Endodermal cell (in vitro differentiated cells): ENCODE data around the gene TRMT112. TPM values are rescaled to one million over a fixed set of nuclear protein-coding genes. Genes with fewer than 3 reads are reported as not detected.

Source experiments
- DNase-seq: peaks from one replicate; pipeline ENCODE4 v3.0.0-alpha.2; 2017
- H3K27ac ChIP-seq: 2 replicates; pipeline ENCODE4 v1.5.1; 2013; ENCODE audit warnings: mild to moderate bottlenecking, low read depth, low read length, moderate library complexity
- H3K27me3 ChIP-seq: 2 replicates; pipeline ENCODE4 v1.6.1; 2013; ENCODE audit warnings: mild to moderate bottlenecking, low read length, moderate library complexity; ENCODE audit not compliant: insufficient read depth, control insufficient read depth, poor library complexity, severe bottlenecking
- H3K36me3 ChIP-seq: 2 replicates; pipeline ENCODE4 v1.7.0; 2013; ENCODE audit warnings: mild to moderate bottlenecking, low read length, moderate library complexity; ENCODE audit not compliant: control insufficient read depth, insufficient read depth
- H3K4me1 ChIP-seq: one replicate; pipeline ENCODE4 v1.7.0; 2013; ENCODE audit warnings: low read length; ENCODE audit not compliant: control insufficient read depth, insufficient read depth
- H3K4me3 ChIP-seq: 2 replicates; pipeline ENCODE4 v1.5.1; 2013; ENCODE audit warnings: mild to moderate bottlenecking, low read length, moderate library complexity
- H3K9ac ChIP-seq: 2 replicates; pipeline ENCODE4 v1.6.1; 2013; ENCODE audit warnings: mild to moderate bottlenecking, low read length, moderate library complexity; ENCODE audit not compliant: poor library complexity, severe bottlenecking; ENCODE audit errors: extremely low read depth
- H3K9me3 ChIP-seq: 2 replicates; pipeline ENCODE4 v1.6.1; 2013; ENCODE audit warnings: mild to moderate bottlenecking, low read length, moderate library complexity; ENCODE audit not compliant: control insufficient read depth
- H3K27ac Mint-ChIP-seq: 2 replicates; pipeline ENCODE4 v1.8.0; 2020; ENCODE audit warnings: mixed read lengths
- H3K27me3 Mint-ChIP-seq: 2 replicates; pipeline ENCODE4 v1.8.0; 2021; ENCODE audit warnings: mild to moderate bottlenecking, mixed read lengths; ENCODE audit not compliant: insufficient read depth
- H3K36me3 Mint-ChIP-seq: 2 replicates; pipeline ENCODE4 v1.8.0; 2020; ENCODE audit warnings: low read depth, mixed read lengths
- H3K4me1 Mint-ChIP-seq: 2 replicates; pipeline ENCODE4 v1.8.0; 2020; ENCODE audit warnings: mixed read lengths
- H3K4me3 Mint-ChIP-seq: 2 replicates; pipeline ENCODE4 v1.8.0; 2020; ENCODE audit warnings: mild to moderate bottlenecking, moderate library complexity, mixed read lengths
- H3K9me3 Mint-ChIP-seq: 2 replicates; pipeline ENCODE4 v1.8.0; 2020; ENCODE audit warnings: mild to moderate bottlenecking, mixed read lengths
- CTCF ChIP-seq: fragments of 200-600 bp; sonication (generic); conservative IDR thresholded peaks from 2 replicates; pipeline ENCODE4 v1.5.0; 2021; ENCODE audit warnings: antibody characterized with exemption, mild to moderate bottlenecking
- WGBS, 2 experiments: methylation state at CpG; one replicate each; pipeline versions ENCODE4 v1.1.5 to v1.1.7; 2013; ENCODE audit warnings: missing lambda C conversion rate in 2 of 2, mixed read lengths in 1 of 2; ENCODE audit not compliant: insufficient coverage in 1 of 2, insufficient read length in 1 of 2; 5-methylcytosine and 5-hydroxymethylcytosine counted together
- total RNA-seq, 2 donors: library from RNA; stranded (reverse); fragmentation: NEBNext Ultra II Directional in 1 of 2; extraction: Animal tissue kit (Norgen Biotek cat#: 25700) in 1 of 2; gene quantifications; 2 replicates in 1 of 2; 3 replicates in 1 of 2; pipeline ENCODE4 v1.2.1, GENCODE V29; 2021

The TRMT112 gene
- total RNA-seq, 2 donors from 2014 or later: 265 to 352 TPM

- Mint-ChIP-seq H3K36me3 (peaks cover 24% of the 10 kb centered on the region), H3K4me3 (no peak overlapping the region), H3K27me3 (no peaks in the 10 kb centered on the region), H3K27ac (no peak overlapping the region), H3K9me3 (no peaks in the 10 kb centered on the region), H3K4me1 (peaks cover 4% of the 10 kb centered on the region)
- H3K27me3 ChIP-seq: no peaks in the 10 kb centered on the region
- H3K27ac ChIP-seq: no peak overlapping the region
- DNase-seq: no peak
- no peaks in the 10 kb centered on the region for H3K4me1 ChIP-seq
- no peak overlapping the region for H3K9ac ChIP-seq
- H3K9me3 ChIP-seq: no peaks in the 10 kb centered on the region
- H3K36me3 ChIP-seq: peaks cover 16% of the 10 kb centered on the region
- H3K4me3 ChIP-seq: no peak overlapping the region
- 95% methylated on average over 13 to 22 of the region's 22 CpGs for WGBS, 2 experiments
- TF ChIP-seq CTCF: no peak
These were observed 35.2 kb downstream of the TRMT112 start for GRCh38 chr11:64281957-64282770.

- no peaks in the 10 kb centered on the region for H3K27me3 Mint-ChIP-seq
- H3K4me3 ChIP-seq: no peak overlapping the region
- no peak overlapping the region for H3K4me3 Mint-ChIP-seq
- peaks cover 3% of the 10 kb centered on the region for H3K4me1 Mint-ChIP-seq
- H3K27ac Mint-ChIP-seq: no peak overlapping the region
- no peaks in the 10 kb centered on the region for H3K9me3 Mint-ChIP-seq
- peak; percentile 16 for TF ChIP-seq CTCF
- H3K9ac ChIP-seq: no peak overlapping the region
- peaks cover 19% of the 10 kb centered on the region for H3K36me3 ChIP-seq
- H3K36me3 Mint-ChIP-seq: peaks cover 33% of the 10 kb centered on the region
- H3K4me1 ChIP-seq: no peaks in the 10 kb centered on the region
- H3K27me3 ChIP-seq: no peaks in the 10 kb centered on the region
- WGBS, 2 experiments: 85 to 90% methylated on average over 7 to 8 of the region's 8 CpGs
- H3K27ac ChIP-seq: no peak overlapping the region
- DNase-seq: no peak
- H3K9me3 ChIP-seq: no peaks in the 10 kb centered on the region
These were observed 38.7 kb downstream of the TRMT112 start for GRCh38 chr11:64278576-64279190.

- Mint-ChIP-seq H3K4me1 (peaks cover 3% of the 10 kb centered on the region), H3K27me3 (no peaks in the 10 kb centered on the region), H3K4me3 (no peak overlapping the region), H3K27ac (no peak overlapping the region), H3K9me3 (no peaks in the 10 kb centered on the region), H3K36me3 (peaks cover 27% of the 10 kb centered on the region)
- Histone ChIP-seq H3K27me3 (no peaks in the 10 kb centered on the region), H3K4me1 (no peaks in the 10 kb centered on the region), H3K4me3 (no peak overlapping the region), H3K9ac (no peak overlapping the region), H3K9me3 (no peaks in the 10 kb centered on the region), H3K36me3 (peaks cover 9% of the 10 kb centered on the region), H3K27ac (no peak overlapping the region)
- TF ChIP-seq CTCF: no peak
- 91% methylated on average over 11 to 17 of the region's 17 CpGs for WGBS, 2 experiments
- DNase-seq: no peak
These were observed 40.5 kb downstream of the TRMT112 start for GRCh38 chr11:64276653-64277431.
